Spinal cord (tissue), 10 donors: Measurements from ENCODE around the gene PAX5. TPM values are rescaled to one million over a fixed set of nuclear protein-coding genes. Genes with fewer than 3 reads are reported as not detected.

Source experiments
- DNase-seq, 6 donors: peaks; one replicate each; pipeline versions ENCODE4 v3.0.0 to v3.0.0-alpha.2; 2013 to 2015; ENCODE audit warnings: low spot score in 6 of 6, low read depth in 4 of 6
- H3K27ac ChIP-seq: one replicate; pipeline ENCODE4 v1.5.1; 2013; ENCODE audit warnings: low read depth, low read length, control low read depth
- H3K27me3 ChIP-seq: one replicate; pipeline ENCODE4 v1.6.1; 2013; ENCODE audit warnings: low read length; ENCODE audit not compliant: control insufficient read depth, insufficient read depth
- H3K36me3 ChIP-seq: one replicate; pipeline ENCODE4 v1.6.1; 2013; ENCODE audit warnings: low read length; ENCODE audit not compliant: control insufficient read depth, insufficient read depth
- H3K4me1 ChIP-seq: one replicate; pipeline ENCODE4 v1.6.1; 2013; ENCODE audit warnings: low read length; ENCODE audit not compliant: control insufficient read depth, insufficient read depth
- H3K4me3 ChIP-seq: one replicate; pipeline ENCODE4 v1.5.1; 2013; ENCODE audit warnings: low read depth, low read length, control low read depth
- H3K9me3 ChIP-seq: one replicate; pipeline ENCODE4 v1.6.1; 2013; ENCODE audit warnings: low read length; ENCODE audit not compliant: control insufficient read depth, insufficient read depth
- WGBS: methylation state at CpG from one replicate; pipeline ENCODE4 v1.1.5; 2013; ENCODE audit warnings: missing lambda C conversion rate; ENCODE audit not compliant: insufficient coverage; 5-methylcytosine and 5-hydroxymethylcytosine counted together
- polyA plus RNA-seq, 2 donors: library from polyadenylated mRNA; unstranded; fragments of 120-200 nt; gene quantifications; one replicate each; pipeline ENCODE4 v1.2.1, GENCODE V29; 2013; ENCODE audit not compliant: insufficient read length in 2 of 2
- total RNA-seq, 2 donors: library from RNA; depleted of rRNA in 1 of 2; stranded (reverse); fragments of 120-200 nt in 1 of 2; fragments of >200 nt in 1 of 2; gene quantifications; one replicate each; pipeline versions ENCODE4 v1.2.3 to v1.2.4, GENCODE V29; 2013 to 2014
- donor health status: healthy.

The PAX5 gene
- total and polyA plus RNA-seq, 4 donors, result 0.89 to 2.6 (median 1.1) TPM

DNA sequence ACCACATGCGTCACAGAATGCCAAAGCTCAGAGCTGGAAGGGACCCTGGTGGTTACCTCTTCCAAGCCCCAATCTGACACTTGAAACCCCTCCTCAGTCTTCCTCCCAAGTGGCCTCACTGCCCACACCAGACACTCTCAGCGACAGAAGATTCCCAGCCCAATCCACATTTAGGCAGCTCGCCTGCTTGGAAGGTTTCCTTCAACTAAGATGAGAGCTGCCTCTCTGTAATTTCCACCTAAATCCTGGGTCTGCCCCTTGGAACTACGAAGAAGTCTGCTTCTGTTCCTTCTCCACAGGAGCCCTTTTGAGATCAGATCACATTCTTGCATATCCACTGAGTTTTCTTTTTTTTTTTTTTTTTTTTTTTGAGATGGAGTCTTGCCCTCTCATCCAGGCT is 83.7 kb downstream of the PAX5 start:
- H3K4me1 ChIP-seq, result no peaks in the 10 kb centered on the region
- no peaks in the 10 kb centered on the region for H3K27me3 ChIP-seq
- no peak for DNase-seq
- H3K4me3 ChIP-seq, result no peak overlapping the region
- no peaks in the 10 kb centered on the region for H3K36me3 ChIP-seq
- no peaks in the 10 kb centered on the region for H3K9me3 ChIP-seq
- no peak overlapping the region for H3K27ac ChIP-seq
- WGBS, result 75% methylated on average over 3 of the region's 4 CpGs

DNA sequence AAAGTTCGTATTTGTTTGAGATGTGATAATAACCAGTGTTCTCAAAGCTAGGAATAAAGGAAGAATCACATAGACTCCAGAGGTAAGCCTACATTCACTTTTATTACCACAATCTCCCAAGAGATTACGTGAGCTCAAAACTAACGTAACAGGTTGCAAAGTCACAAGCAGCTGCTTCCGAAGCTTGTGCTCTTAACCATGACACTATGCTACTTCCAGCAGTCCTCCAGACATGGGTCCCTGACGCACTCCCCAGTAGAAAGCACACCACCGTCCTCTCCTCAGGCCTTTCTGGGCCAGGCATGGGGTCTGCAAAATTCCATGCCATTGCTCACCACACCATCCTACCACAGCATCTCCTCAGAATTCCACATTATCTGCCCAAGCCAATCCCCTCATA is 84.6 kb downstream of the PAX5 start:
- no peaks in the 10 kb centered on the region for H3K36me3 ChIP-seq
- H3K4me1 ChIP-seq, result no peaks in the 10 kb centered on the region
- DNase-seq, result no peak
- H3K27me3 ChIP-seq, result no peaks in the 10 kb centered on the region
- 85% methylated on average over 5 of the region's 6 CpGs for WGBS
- H3K4me3 ChIP-seq, result no peak overlapping the region
- H3K9me3 ChIP-seq, result no peaks in the 10 kb centered on the region
- no peak overlapping the region for H3K27ac ChIP-seq

DNA sequence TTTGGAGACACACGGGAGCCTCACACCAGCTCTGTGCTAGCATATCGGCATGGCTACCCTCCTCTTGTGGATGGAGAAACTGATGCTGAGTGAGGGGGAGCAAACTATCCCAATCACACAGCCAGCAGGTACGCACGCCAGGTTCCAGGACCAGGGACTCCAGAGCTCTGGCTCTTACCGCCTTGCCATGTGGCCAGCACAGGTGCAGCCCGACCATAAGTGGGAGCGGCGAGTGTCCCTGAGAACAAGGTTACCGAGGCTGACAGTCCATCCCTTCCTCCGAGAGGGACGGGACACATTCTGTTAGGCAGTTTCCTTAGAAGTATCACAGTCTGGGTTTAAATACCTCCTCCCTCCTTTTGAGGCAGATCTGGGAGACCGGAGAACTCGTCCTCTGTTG is 86.0 kb downstream of the PAX5 start:
- no peak for DNase-seq
- H3K9me3 ChIP-seq, result no peaks in the 10 kb centered on the region
- H3K4me3 ChIP-seq, result no peak overlapping the region
- H3K27me3 ChIP-seq, result no peaks in the 10 kb centered on the region
- no peak overlapping the region for H3K27ac ChIP-seq
- no peaks in the 10 kb centered on the region for H3K4me1 ChIP-seq
- H3K36me3 ChIP-seq, result no peaks in the 10 kb centered on the region
- WGBS, result 78% methylated on average over 7 of the region's 13 CpGs

GRCh38 chr9:36946653-36947052 is 87.4 kb downstream of the PAX5 start:
- DNase-seq, result no peak
- no peaks in the 10 kb centered on the region for H3K36me3 ChIP-seq
- WGBS, result 96% methylated on average over 3 of the region's 5 CpGs
- H3K27me3 ChIP-seq, result no peaks in the 10 kb centered on the region
- no peaks in the 10 kb centered on the region for H3K4me1 ChIP-seq
- no peak overlapping the region for H3K27ac ChIP-seq
- H3K4me3 ChIP-seq, result no peak overlapping the region
- H3K9me3 ChIP-seq, result no peaks in the 10 kb centered on the region

GRCh38 chr9:36945999-36946398 is 88.1 kb downstream of the PAX5 start:
- no peak for DNase-seq
- Histone ChIP-seq H3K36me3 (no peaks in the 10 kb centered on the region), H3K9me3 (no peaks in the 10 kb centered on the region), H3K27me3 (no peaks in the 10 kb centered on the region), H3K4me3 (no peak overlapping the region), H3K27ac (no peak overlapping the region), H3K4me1 (no peaks in the 10 kb centered on the region)
- WGBS, result 76% methylated on average over 14 of the region's 14 CpGs

DNA sequence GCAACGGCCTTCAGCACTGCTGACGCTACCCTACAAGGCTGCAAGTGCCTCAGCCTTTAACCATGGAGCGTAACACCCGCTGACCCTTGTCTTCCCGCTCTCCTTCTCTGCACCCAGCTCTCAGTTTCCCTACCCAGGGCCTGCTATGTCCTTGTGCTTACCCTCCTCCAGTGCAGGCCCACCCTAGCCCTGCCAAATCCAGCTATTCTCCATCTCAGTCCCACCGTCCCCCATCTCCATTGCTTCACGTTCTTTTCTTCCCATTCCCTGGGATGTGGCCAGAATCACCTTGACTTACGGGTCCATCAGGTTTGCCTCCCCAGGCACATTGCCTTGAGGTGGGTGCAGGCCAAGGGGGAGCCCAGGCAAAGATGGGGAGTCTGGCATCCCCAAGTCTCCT is 91.2 kb downstream of the PAX5 start:
- 88% methylated on average over 8 of the region's 8 CpGs for WGBS
- Histone ChIP-seq H3K4me1 (peaks cover 8% of the 10 kb centered on the region), H3K4me3 (no peak overlapping the region), H3K9me3 (no peaks in the 10 kb centered on the region), H3K36me3 (no peaks in the 10 kb centered on the region), H3K27me3 (no peaks in the 10 kb centered on the region), H3K27ac (no peak overlapping the region)
- DNase-seq, result no peak

DNA sequence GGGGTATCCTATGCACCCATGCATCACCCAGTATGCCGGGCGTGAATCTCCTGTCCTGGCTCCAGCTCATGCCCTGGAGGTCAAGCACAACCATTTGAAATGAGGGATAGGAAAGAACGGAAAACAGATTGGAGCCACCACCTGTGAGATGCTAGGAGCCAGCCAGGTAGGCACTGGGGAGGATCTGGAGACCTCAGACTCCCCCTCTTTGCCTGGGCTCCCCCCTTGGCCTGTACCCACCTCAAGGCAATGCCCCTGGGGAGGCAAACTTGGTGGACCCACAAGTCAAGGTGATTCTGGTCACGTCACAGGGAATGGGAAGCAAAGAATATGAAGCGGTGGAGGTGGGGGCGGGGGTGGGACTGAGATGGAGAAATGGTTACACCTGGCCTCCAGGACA is 92.6 kb downstream of the PAX5 start:
- Histone ChIP-seq H3K27ac (no peak overlapping the region), H3K27me3 (no peaks in the 10 kb centered on the region), H3K9me3 (no peaks in the 10 kb centered on the region), H3K36me3 (no peaks in the 10 kb centered on the region), H3K4me3 (no peak overlapping the region), H3K4me1 (peaks cover 8% of the 10 kb centered on the region)
- 96% methylated on average over 5 of the region's 6 CpGs for WGBS
- DNase-seq, result no peak

- Histone ChIP-seq H3K4me3 (no peak overlapping the region), H3K4me1 (peaks cover 8% of the 10 kb centered on the region), H3K36me3 (no peaks in the 10 kb centered on the region), H3K27ac (no peak overlapping the region), H3K27me3 (no peaks in the 10 kb centered on the region), H3K9me3 (no peaks in the 10 kb centered on the region)
- 87% methylated on average over 6 of the region's 7 CpGs for WGBS
- no peak for DNase-seq
Measured at GRCh38 chr9:36940881-36941280, 93.2 kb downstream of the PAX5 start.

DNA sequence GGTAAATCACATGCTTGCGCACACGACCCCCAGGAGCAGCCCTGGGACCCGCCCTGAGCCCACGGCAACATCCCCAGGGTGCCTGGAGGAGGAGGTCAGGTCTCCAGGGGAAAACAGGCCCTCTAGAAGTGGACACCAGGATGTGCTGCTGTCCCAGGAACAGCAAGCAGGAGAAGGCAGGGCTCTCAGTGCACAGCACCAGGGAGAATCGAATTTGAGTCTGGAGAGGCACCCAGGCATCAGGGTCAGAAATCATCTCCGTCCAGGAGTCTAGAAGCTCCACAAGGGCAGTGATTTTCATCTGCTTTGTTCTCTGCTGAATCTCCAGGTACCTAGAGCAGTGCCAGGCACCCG is 93.6 kb downstream of the PAX5 start:
- Histone ChIP-seq H3K27me3 (no peaks in the 10 kb centered on the region), H3K4me3 (no peak overlapping the region), H3K9me3 (no peaks in the 10 kb centered on the region), H3K27ac (no peak overlapping the region), H3K4me1 (peaks cover 8% of the 10 kb centered on the region), H3K36me3 (no peaks in the 10 kb centered on the region)
- 73% methylated on average over 7 of the region's 7 CpGs for WGBS
- DNase-seq, result no peak

GRCh38 chr9:36939655-36940499 is 94.2 kb downstream of the PAX5 start:
- Histone ChIP-seq H3K27me3 (no peaks in the 10 kb centered on the region), H3K27ac (no peak overlapping the region), H3K9me3 (no peaks in the 10 kb centered on the region), H3K4me1 (peaks cover 8% of the 10 kb centered on the region), H3K4me3 (no peak overlapping the region), H3K36me3 (no peaks in the 10 kb centered on the region)
- peak in 1 of 6 donors; percentile 87 for DNase-seq
- WGBS, result 48% methylated on average over 17 of the region's 28 CpGs
